AG20443 (cell line): ENCODE data around the gene PIEZO1.

Experiments
- DNase-seq: peaks from one replicate; pipeline ENCODE4 v3.0.0; 2012; ENCODE audit warnings: low spot score, mixed read lengths

Gene PIEZO1

DNA sequence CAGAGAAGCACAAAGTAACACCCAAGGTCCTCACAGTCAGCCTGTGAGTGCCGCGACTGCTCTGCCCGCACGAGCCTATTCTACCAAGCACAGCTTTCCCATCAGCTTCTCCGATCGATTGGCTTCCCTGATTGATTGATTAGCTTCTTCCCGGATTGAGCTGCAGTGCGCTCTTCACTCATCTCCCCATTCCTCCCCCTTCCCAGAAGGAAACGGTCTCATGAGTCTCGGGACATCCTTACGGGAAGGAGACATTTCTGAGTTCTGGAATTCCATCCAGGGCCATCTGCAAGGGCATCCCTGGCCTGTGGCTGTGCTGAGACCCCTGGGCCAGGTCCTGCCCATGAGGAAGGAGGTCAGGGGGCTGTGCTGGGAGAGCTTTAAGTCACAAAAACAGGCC lies 18.0 kb downstream of the PIEZO1 start:
- no peak for DNase-seq

- DNase-seq = no peak
Observed at GRCh38 chr16:88764913-88765349, 20.1 kb downstream of the PIEZO1 start.

- DNase-seq = no peak
Observed at GRCh38 chr16:88764080-88764479, 20.9 kb downstream of the PIEZO1 start.

- DNase-seq = no peak
Observed at GRCh38 chr16:88763502-88764053, 21.4 kb downstream of the PIEZO1 start.

DNA sequence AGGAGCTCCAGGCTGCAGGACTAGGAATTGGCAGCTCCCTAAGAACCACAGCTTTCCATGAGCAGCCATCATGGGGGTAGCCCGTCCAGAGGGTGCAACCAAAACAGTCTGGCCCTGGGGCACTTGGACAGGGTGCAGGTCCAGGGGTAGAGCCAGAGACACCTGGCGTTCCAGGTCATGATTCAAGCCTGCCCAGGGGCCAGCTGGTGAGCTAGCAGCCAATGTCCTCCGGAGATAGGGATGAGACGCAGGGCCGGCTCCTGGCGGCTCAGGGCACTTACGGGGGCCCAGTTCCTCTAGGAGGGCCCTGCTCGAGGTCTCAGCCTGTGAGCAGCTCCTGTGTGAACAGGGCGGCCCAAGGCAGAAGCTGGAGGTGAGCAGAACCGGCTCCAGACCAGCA lies 22.1 kb downstream of the PIEZO1 start:
- no peak for DNase-seq

GRCh38 chr16:88762258-88762870 lies 22.7 kb downstream of the PIEZO1 start:
- DNase-seq = no peak

DNA sequence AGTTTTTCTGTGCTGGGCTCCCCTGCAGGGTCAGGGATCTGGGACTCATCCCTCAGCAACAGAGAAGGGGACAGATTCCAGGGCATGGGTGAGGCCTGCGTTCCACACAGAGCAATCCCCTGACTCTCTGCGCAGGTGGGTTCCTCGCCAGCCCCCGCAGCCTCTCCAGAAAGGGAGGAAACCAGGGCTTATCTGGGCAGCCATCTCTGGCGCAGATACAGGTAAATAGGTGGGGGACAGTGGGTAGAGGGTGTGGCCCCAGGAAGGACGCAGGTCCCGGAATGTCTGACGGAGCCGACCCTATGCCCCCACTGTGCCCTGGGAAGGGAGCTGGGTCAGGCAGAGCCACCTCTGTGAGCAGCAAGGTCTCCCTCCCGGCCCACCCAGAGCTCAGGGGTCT lies 23.2 kb downstream of the PIEZO1 start:
- no peak for DNase-seq

DNA sequence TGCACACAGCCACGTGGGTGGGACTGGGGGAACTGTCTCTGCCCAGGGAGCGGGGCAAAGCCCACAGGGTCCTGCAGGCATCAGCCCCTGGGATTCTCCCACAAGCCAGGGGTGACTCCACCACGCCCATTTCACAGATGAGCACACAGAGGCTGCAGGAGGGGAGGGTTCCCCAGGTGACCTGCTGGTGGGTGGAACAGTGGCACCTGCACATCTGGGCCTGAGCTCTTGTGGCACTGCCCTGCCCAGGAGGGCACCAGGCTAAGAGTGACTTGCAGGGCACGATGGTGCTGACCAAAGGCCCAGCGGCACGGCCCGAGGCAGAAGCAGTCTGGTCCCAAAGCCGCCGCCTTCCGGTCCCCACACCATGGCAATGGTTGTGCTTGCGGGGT lies 23.9 kb downstream of the PIEZO1 start:
- no peak for DNase-seq

DNA sequence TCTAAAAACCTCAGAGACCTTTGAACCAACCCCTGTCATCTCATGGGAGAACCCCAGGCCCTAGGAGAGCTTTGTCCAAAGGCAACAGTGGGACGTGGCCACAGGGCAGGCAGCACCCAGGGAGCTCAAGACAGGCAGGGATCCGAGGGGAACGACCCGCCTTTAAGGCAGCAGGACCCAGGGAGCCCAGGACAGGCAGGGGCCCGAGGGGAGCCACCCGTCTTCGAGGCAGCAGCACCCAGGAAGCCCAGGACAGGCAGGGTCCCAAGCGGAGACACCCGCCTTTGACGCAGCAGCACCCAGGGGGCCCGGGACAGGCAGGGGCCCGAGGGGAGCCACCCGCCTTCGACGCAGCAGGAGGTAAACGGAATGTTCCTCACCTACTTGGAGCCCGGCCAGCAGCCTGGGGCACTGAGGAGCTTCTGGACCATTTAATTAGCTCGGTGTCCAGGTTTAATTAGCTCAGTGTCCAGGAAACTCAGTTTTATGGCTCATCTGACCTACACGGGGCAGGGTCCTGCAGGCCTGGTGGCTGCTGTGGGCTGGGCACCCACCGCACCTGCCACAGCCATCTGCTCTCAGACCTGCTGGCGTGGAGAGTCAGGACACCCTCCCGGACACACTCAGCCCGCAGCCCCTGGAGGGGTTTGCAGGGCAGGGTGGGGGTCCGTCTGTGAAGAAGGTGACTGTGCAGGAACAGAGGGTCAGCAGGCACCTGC lies 24.4 kb downstream of the PIEZO1 start:
- DNase-seq = no peak

DNA sequence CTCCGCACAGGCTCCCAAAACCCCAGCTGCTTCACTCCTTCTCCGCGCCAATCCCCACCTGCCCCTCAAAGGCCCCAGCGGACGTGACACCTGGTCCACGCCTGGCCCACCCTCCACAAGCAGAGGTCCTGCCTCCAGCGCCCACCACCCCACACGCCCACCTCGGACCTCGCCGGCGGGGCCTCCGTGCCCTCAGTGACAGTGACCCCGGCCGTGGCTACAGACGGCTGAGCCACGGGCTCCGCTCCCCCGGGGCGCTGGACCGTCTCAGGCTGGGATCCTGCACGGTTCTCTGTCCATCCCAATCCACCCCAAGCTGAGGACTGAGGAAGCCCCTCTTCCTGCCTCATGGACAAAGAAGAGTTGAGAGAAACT lies 25.1 kb downstream of the PIEZO1 start:
- no peak for DNase-seq

DNA sequence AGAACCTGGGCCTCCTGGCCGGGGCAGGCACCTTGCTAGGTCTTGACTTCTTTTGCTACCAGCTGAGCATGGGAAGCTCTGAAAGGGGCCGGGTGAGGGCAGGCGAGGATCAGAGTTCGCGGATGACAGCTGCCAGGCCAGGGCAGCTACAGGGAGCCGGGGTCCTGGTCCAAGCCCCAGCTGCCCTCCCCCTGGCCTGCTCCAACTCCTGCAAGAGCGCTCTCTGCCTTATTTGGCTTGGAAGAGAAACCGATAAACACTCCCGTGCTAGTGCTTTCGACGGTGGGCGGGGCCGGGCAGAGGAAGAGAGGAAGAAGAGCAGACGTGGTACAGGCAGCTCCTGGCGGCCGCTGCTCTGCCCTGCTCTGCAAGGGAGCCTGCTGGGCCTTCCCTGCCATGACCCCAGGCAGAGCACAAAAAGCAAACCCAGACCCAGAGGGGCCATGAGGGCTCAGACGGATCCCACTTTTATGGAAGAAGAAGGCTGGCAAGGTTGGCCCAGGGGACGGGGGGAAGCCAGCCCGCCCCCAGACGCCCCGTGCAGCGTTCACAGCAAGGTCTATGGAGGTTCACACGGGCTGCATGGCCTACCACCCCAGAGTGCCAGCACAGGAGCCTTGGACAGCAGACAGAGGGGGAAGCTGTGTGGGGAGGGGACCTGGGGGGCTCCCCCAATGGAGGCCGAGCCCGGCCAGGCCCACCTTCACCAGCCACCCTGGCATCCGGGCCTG lies 25.6 kb downstream of the PIEZO1 start:
- DNase-seq = no peak

GRCh38 chr16:88758944-88759244 lies 26.1 kb downstream of the PIEZO1 start:
- no peak for DNase-seq

DNA sequence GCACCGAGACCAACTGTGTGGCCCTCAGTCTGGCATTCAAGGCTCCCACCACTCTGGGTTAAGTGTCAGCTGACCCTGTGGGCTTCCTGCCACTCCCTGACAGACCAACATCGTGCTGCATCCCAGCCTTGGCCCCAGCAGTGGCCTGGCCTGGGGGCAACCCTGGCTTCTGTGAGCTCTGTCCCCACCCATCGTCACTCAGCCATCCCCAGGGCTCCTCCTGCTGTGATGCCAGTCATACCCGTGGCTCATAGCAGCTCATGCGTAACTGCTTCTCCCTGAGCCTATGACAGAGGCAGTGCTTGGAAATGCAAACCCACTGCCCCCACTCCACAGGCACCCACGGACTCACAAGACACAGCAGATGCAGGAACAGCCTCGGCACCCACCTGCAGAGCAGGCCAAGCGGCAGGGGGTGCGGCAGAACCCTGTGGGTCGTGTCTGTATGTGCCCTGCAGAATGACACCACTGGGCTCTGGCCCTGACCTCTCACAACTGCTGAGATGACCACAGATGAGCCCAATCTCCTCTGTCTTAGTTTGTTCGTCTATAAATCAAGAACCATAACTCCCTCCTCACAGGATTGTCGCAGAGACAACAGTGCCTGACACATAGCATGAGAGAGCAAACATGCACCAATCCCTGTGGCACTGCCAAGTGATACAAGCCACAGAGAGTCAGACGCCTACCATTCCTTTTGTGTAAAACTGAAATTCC lies 26.6 kb downstream of the PIEZO1 start:
- no peak for DNase-seq

DNA sequence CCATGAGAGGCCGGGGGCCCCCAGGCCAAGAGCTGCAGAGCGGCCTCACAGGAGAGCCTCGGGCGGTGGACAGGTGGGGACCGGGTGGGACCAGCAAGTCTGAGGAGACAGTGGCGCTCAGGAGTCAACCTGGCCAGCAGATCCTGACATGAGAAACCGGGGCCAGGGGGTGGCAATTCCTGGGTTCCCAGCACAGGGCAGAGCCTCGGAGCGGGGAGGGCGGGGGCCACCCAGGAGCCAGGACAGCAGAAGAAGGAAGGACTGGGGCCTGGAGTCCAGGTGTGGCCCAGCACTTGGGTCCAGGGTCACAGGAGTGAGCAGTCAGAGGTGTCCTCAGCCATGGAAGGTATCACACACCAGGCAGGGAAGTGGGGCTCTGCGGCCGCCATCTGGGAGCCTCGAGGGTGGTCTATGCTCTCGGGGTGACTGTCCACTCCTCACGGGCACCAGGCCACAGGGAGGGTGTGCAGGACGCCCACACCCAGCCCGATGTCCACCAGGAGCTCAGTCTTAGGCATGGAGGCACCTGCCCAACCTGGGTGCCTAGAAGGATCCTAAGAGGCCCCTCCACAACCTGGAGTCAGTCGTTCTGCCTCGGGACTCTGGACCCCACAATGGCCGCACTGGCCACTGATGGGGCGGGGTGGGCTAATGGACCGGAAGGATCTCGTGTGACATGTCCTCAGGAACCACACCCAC lies 29.1 kb downstream of the PIEZO1 start:
- no peak for DNase-seq

GRCh38 chr16:88754912-88755744 lies 29.9 kb downstream of the PIEZO1 start:
- DNase-seq = peak; percentile 60

- DNase-seq = no peak
Observed at GRCh38 chr16:88754109-88754911, 30.7 kb downstream of the PIEZO1 start.

- DNase-seq = no peak
Observed at GRCh38 chr16:88753602-88754001, 31.4 kb downstream of the PIEZO1 start.

GRCh38 chr16:88753191-88753590 lies 31.8 kb downstream of the PIEZO1 start:
- DNase-seq = no peak

DNA sequence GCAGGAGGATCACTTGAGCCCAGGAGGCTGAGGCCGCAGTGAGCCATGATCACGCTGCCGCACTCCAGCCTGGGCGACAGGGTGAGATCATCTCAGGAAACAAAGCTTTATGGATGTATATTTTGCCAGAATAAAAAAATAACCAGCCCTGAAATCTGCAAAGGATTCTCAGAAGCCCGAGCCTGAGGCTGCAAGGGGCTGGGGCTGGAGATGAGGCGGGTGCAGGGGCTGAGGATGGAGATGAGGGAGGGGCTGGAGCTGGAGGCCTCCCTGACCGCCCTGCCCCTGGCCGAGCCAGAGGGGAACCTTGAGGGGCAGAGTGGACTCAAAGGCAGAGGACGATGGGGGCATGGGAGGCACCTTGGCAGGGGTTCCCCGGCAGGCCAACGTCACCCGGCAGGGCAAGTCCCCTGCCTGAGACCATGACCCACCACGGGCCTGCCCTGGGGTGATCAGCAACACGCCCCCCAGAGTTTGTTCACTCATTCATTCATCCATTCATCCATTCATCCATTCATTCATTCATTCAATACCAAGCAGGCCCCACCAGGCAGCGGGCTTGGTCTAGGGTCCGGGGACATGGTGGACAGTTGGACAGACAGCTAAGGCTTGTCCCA lies 32.5 kb downstream of the PIEZO1 start:
- no peak for DNase-seq

DNA sequence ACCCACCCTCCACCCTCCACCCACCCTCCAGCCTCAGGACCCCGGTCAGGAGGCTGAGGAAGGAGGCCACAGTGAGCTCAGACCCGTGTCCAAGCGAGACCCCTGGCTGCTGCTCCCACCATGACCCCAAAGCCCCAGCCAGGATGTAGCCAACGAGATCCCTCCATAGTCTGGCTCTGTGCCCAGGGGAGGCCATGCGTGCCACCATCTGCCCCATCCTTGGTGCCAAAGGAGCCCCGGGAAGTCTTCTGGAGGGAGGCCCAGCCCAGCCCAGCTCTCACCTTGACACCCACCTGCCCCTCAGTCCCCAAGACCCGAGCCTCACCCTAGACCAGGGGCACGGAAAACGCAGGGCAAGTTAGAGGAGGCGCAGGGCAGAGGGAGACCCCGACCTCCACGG lies 34.2 kb downstream of the PIEZO1 start:
- no peak for DNase-seq
